Loucy (cell line): ENCODE results near the gene PACRG.

Experiments used
- EZH2phosphoT487 ChIP-seq: fragments of 200-600 bp; IDR thresholded peaks from 2 replicates; pipeline ENCODE4 v1.6.1; 2018; ENCODE audit warnings: antibody characterized with exemption, mild to moderate bottlenecking, moderate library complexity, borderline replicate concordance
- TF ChIP-seq, protein P1 (sequence below): fragments of 200-600 bp; sonication (generic); conservative IDR thresholded peaks from 2 replicates; pipeline ENCODE4 v1.5.1; 2014; ENCODE audit warnings: mild to moderate bottlenecking, antibody characterized with exemption, low read length

DNA sequence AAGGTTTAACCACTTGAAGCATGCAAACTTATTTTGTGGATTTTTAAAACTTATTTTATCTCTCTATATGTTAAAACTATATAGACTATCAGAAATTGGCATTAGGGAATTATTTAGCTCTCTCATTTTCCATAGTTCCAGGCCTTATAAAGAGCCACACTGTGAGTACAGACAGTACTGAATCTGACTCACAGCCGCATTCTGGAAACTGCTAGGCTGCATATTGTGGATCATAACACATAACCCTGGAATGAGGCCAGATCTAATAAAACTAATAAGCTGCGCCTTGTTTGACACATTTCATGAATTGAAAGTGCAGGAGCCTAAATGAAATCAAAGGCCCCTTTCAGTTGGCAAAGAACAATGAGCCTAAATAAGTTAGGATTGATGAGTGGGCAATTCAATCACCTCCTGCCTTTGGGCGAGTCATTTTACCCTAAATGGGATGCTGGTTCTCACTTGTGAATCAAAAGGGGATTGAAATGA lies 308.4 kb downstream of the PACRG start:
- TF ChIP-seq, protein P1, sequence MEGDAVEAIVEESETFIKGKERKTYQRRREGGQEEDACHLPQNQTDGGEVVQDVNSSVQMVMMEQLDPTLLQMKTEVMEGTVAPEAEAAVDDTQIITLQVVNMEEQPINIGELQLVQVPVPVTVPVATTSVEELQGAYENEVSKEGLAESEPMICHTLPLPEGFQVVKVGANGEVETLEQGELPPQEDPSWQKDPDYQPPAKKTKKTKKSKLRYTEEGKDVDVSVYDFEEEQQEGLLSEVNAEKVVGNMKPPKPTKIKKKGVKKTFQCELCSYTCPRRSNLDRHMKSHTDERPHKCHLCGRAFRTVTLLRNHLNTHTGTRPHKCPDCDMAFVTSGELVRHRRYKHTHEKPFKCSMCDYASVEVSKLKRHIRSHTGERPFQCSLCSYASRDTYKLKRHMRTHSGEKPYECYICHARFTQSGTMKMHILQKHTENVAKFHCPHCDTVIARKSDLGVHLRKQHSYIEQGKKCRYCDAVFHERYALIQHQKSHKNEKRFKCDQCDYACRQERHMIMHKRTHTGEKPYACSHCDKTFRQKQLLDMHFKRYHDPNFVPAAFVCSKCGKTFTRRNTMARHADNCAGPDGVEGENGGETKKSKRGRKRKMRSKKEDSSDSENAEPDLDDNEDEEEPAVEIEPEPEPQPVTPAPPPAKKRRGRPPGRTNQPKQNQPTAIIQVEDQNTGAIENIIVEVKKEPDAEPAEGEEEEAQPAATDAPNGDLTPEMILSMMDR: no peak
- TF ChIP-seq EZH2phosphoT487: no peak
